K562 treated with DMSO at 1 percent for 4 hours (cell line): ENCODE results near the gene MTAP. TPM values are rescaled to one million over a fixed set of nuclear protein-coding genes. Genes with fewer than 3 reads are reported as not detected.

Experiments
- total RNA-seq: library from RNA; unstranded; fragments of 300-600 nt; gene quantifications from 2 replicates; pipeline ENCODE4 v1.2.3, GENCODE V29; 2022; ENCODE audit not compliant: insufficient read depth

The MTAP gene
- not detected in 2 replicates for total RNA-seq

GRCh38 chr9:21802418-21803000 is at the start of gene MTAP:
MTAP (plus strand) TSS chr9:21802636; CDS start chr9:21802749, 113 bp downstream.

Other genes with a start within 250 kb of the MTAP start
- not detected in 2 replicates for gene CDKN2A, start 191.8 kb downstream of the MTAP start, total RNA-seq
- not detected in 2 replicates for gene CDKN2B-AS1, start 192.2 kb downstream of the MTAP start, total RNA-seq
- not detected in 2 replicates for gene CDKN2B, start 206.7 kb downstream of the MTAP start, total RNA-seq